DOHH2 (cell line): ENCODE measurements around the gene CAPN12.
"Not testable (repeated sequence)": the region's sequence is repeated elsewhere in the genome, so short reads cannot be mapped to it uniquely, and the experiment has no call there.

Source experiments
- H3F3A ChIP-seq: fragments of 200-600 bp; sonication (generic), shearing (Covaris generic); 2 replicates; pipeline ENCODE4 v1.6.0; 2016; ENCODE audit warnings: antibody characterized with exemption, mild to moderate bottlenecking; ENCODE audit not compliant: control insufficient read depth, insufficient read depth
- H3K27ac ChIP-seq: fragments of 200-600 bp; sonication (generic); 2 replicates; pipeline ENCODE4 v1.5.1; 2014; ENCODE audit warnings: low read depth, mild to moderate bottlenecking, low read length, moderate library complexity
- H3K27me3 ChIP-seq: fragments of 200-600 bp; sonication (generic); 2 replicates; pipeline ENCODE4 v1.6.1; 2014; ENCODE audit warnings: mild to moderate bottlenecking, low read length, mixed read lengths; ENCODE audit not compliant: control insufficient read depth
- H3K36me3 ChIP-seq: fragments of 200-600 bp; sonication (generic); 2 replicates; pipeline ENCODE4 v1.6.1; 2014; ENCODE audit warnings: mild to moderate bottlenecking, low read length, moderate library complexity, mixed read lengths; ENCODE audit not compliant: control insufficient read depth
- H3K4me1 ChIP-seq: fragments of 200-600 bp; sonication (generic); 2 replicates; pipeline ENCODE4 v1.6.1; 2014; ENCODE audit warnings: mild to moderate bottlenecking, low read length, mixed read lengths; ENCODE audit not compliant: control insufficient read depth
- H3K4me2 ChIP-seq: fragments of 200-600 bp; sonication (generic); 2 replicates; pipeline ENCODE4 v1.6.0; 2014; ENCODE audit warnings: mild to moderate bottlenecking, low read length, moderate library complexity
- H3K4me3 ChIP-seq: fragments of 200-600 bp; sonication (generic); 2 replicates; pipeline ENCODE4 v1.5.1; 2014; ENCODE audit warnings: mild to moderate bottlenecking, low read length, mixed read lengths
- H3K79me2 ChIP-seq: fragments of 200-600 bp; sonication (generic); 2 replicates; pipeline ENCODE4 v1.6.1; 2014; ENCODE audit warnings: mild to moderate bottlenecking, low read length, mixed read lengths; ENCODE audit not compliant: control insufficient read depth
- H3K9me2 ChIP-seq: fragments of 200-600 bp; sonication (generic); replicated peaks from 2 replicates; pipeline ENCODE4 v1.6.1; 2014; ENCODE audit warnings: mild to moderate bottlenecking, low read length, mixed read lengths; ENCODE audit not compliant: control insufficient read depth
- H3K9me3 ChIP-seq: fragments of 200-600 bp; sonication (generic); 2 replicates; pipeline ENCODE4 v1.6.1; 2014; ENCODE audit warnings: antibody characterized with exemption, low read length, mixed read lengths; ENCODE audit not compliant: control insufficient read depth, insufficient read depth
- H4K20me1 ChIP-seq: fragments of 200-600 bp; sonication (generic); 2 replicates; pipeline ENCODE4 v1.6.0; 2014; ENCODE audit warnings: low read depth, mild to moderate bottlenecking, antibody characterized with exemption, low read length, moderate library complexity; ENCODE audit not compliant: control insufficient read depth, insufficient read depth
- CTCF ChIP-seq: fragments of 200-600 bp; sonication (generic); IDR thresholded peaks from one replicate; pipeline ENCODE4 v1.5.1; 2014; ENCODE audit warnings: antibody characterized with exemption, mild to moderate bottlenecking, low read depth, low read length; ENCODE audit not compliant: poor library complexity, severe bottlenecking
- EZH2phosphoT487 ChIP-seq: fragments of 200-600 bp; sonication (generic); IDR thresholded peaks from 2 replicates; pipeline ENCODE4 v1.6.1; 2017; ENCODE audit warnings: borderline replicate concordance, mild to moderate bottlenecking, antibody characterized with exemption, low read length, moderate library complexity, mixed read lengths

Gene CAPN12

GRCh38 chr19:38774181-38774950 lies 30.1 kb upstream of the CAPN12 start:
- Histone ChIP-seq H3K4me2 (no peak overlapping the region), H3K36me3 (no peaks in the 10 kb centered on the region), H3K27ac (no peak overlapping the region), H3K4me3 (no peak overlapping the region), H3K27me3 (no peaks in the 10 kb centered on the region), H3F3A (0 out of 2 replicates have a peak, but pooled peaks cover 3% of the 10 kb centered on the region), H4K20me1 (no peaks in the 10 kb centered on the region), H3K4me1 (peaks cover 8% of the 10 kb centered on the region), H3K9me2 (no peaks in the 10 kb centered on the region), H3K79me2 (no peaks in the 10 kb centered on the region), H3K9me3 (no peaks in the 10 kb centered on the region)
- no peak for TF ChIP-seq EZH2phosphoT487
- TF ChIP-seq CTCF = no peak

- TF ChIP-seq CTCF = no peak
- no peak for TF ChIP-seq EZH2phosphoT487
- 0 out of 2 replicates have a peak, but pooled peaks cover 3% of the 10 kb centered on the region for H3F3A ChIP-seq
- no peaks in the 10 kb centered on the region for H3K36me3 ChIP-seq
- H3K27me3 ChIP-seq = no peaks in the 10 kb centered on the region
- H3K4me2 ChIP-seq = no peak within 1 kb of the TSS
- no peaks in the 10 kb centered on the region for H3K9me3 ChIP-seq
- no peaks in the 10 kb centered on the region for H3K9me2 ChIP-seq
- no peak within 1 kb of the TSS for H3K4me3 ChIP-seq
- no peaks in the 10 kb centered on the region for H3K79me2 ChIP-seq
- H3K27ac ChIP-seq = no peak within 1 kb of the TSS
- no peaks in the 10 kb centered on the region for H4K20me1 ChIP-seq
- peaks cover 11% of the 10 kb centered on the region for H3K4me1 ChIP-seq
Observed at GRCh38 chr19:38773469-38774177, 29.3 kb upstream of the CAPN12 start, which contains the start of gene LGALS7. LGALS7 (minus strand) TSS chr19:38773517; CDS start chr19:38773492, 25 bp downstream.

- H3K4me2 ChIP-seq, H3K79me2 ChIP-seq, H4K20me1 ChIP-seq, H3K27me3 ChIP-seq, H3K4me3 ChIP-seq, H3K36me3 ChIP-seq, H3K9me3 ChIP-seq, H3K9me2 ChIP-seq, H3K27ac ChIP-seq, H3F3A ChIP-seq: not testable (repeated sequence)
- H3K4me1 ChIP-seq = peaks cover 11% of the 10 kb centered on the region
Observed at GRCh38 chr19:38771569-38771968, 27.3 kb upstream of the CAPN12 start.

- not testable (repeated sequence) for H4K20me1 ChIP-seq, H3K79me2 ChIP-seq, H3K9me2 ChIP-seq, H3K27me3 ChIP-seq, H3K4me2 ChIP-seq, H3K36me3 ChIP-seq, H3F3A ChIP-seq, H3K27ac ChIP-seq, H3K4me3 ChIP-seq, H3K9me3 ChIP-seq
- H3K4me1 ChIP-seq = peaks cover 11% of the 10 kb centered on the region
Observed at GRCh38 chr19:38770949-38771275, 26.6 kb upstream of the CAPN12 start.

GRCh38 chr19:38770228-38770948 lies 26.1 kb upstream of the CAPN12 start:
- not testable (repeated sequence) for H4K20me1 ChIP-seq, H3K9me2 ChIP-seq, H3K27me3 ChIP-seq, H3K27ac ChIP-seq, H3K9me3 ChIP-seq, H3K36me3 ChIP-seq, H3F3A ChIP-seq, H3K79me2 ChIP-seq
- Histone ChIP-seq H3K4me3 (peak overlapping the region; percentile 27; the same call in 1 of the 2 replicates), H3K4me1 (peaks cover 11% of the 10 kb centered on the region), H3K4me2 (peak overlapping the region; percentile 45)
